ENCODE results near the gene RBM33. TPM values are rescaled to one million over a fixed set of nuclear protein-coding genes. Genes with fewer than 3 reads are reported as not detected.

Gene RBM33
- total and polyA plus RNA-seq, 2 of the 13 experiments (the other 11 are each of a cell fraction or from before 2014, with no cell fraction given): 12.4 to 28.9 TPM

DNA sequence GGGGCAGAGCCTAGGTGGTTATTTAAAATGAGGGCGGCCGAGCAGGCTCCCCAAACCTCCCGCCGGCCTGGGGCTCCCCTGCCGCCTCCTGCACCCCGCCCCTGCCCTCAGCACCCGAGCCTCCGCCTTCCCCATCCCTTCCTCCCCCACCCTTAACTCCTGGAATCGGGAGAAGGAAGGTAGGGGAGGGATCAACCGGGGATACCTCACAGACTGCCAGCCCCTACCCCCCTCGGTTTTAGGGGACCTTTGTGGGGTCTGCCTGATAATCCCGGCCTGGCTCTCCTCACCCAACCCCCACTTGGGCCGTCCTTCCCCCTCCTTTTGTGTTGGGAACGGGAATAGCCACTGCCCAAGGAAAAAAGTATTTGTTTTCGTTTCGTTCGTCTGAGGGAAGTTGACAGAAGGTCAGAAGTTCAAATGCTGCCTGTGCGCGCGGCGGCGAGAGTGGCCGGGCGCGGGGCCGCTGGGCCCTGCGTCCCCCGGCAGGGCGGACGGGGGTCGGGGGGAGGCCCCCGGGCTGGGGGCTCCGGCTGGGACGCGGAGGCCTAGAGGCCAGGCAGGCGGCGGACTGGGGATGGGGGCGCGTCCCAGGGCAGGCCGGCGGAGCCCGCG, 165.0 kb downstream of the RBM33 start (continued):
- TF ChIP-seq, protein P1, sequence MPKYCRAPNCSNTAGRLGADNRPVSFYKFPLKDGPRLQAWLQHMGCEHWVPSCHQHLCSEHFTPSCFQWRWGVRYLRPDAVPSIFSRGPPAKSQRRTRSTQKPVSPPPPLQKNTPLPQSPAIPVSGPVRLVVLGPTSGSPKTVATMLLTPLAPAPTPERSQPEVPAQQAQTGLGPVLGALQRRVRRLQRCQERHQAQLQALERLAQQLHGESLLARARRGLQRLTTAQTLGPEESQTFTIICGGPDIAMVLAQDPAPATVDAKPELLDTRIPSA (CRISPR knock-in tag; IDR thresholded peaks at IDR 0.05; ENCODE audit: borderline replicate concordance): no peak
- TF ChIP-seq ZNF431 (CRISPR knock-in tag; IDR thresholded peaks at IDR 0.05; ENCODE audit: borderline replicate concordance, low read depth): no peak
- peak; percentile 67; the same call in 1 of the 2 replicates for TF ChIP-seq NR2F6 (IDR thresholded peaks at IDR 0.05)
- peak; percentile 73 for TF ChIP-seq NR2F6 (CRISPR knock-in tag; IDR thresholded peaks at IDR 0.05)
- TF ChIP-seq ZFY (CRISPR knock-in tag; IDR thresholded peaks at IDR 0.05): no peak; the same call in 1 of the 2 replicates
- TF ChIP-seq ZNF562 (CRISPR knock-in tag; IDR thresholded peaks at IDR 0.05; ENCODE audit: borderline replicate concordance): no peak
- no peak for TF ChIP-seq ZSCAN31 (CRISPR knock-in tag; IDR thresholded peaks at IDR 0.05; ENCODE audit: low read depth)
- TF ChIP-seq, protein P2, sequence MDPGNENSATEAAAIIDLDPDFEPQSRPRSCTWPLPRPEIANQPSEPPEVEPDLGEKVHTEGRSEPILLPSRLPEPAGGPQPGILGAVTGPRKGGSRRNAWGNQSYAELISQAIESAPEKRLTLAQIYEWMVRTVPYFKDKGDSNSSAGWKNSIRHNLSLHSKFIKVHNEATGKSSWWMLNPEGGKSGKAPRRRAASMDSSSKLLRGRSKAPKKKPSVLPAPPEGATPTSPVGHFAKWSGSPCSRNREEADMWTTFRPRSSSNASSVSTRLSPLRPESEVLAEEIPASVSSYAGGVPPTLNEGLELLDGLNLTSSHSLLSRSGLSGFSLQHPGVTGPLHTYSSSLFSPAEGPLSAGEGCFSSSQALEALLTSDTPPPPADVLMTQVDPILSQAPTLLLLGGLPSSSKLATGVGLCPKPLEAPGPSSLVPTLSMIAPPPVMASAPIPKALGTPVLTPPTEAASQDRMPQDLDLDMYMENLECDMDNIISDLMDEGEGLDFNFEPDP (CRISPR knock-in tag; conservative IDR thresholded peaks at IDR 0.05): no peak
- no peak for TF ChIP-seq ZNF569 (CRISPR knock-in tag; IDR thresholded peaks at IDR 0.05; ENCODE audit: borderline replicate concordance)
- TF ChIP-seq ZNF564 (CRISPR knock-in tag; IDR thresholded peaks at IDR 0.05): 0 out of 2 replicates have a peak, but pooled peaks have one; percentile 25
- TF ChIP-seq, protein P3, sequence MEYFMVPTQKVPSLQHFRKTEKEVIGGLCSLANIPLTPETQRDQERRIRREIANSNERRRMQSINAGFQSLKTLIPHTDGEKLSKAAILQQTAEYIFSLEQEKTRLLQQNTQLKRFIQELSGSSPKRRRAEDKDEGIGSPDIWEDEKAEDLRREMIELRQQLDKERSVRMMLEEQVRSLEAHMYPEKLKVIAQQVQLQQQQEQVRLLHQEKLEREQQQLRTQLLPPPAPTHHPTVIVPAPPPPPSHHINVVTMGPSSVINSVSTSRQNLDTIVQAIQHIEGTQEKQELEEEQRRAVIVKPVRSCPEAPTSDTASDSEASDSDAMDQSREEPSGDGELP (IDR thresholded peaks at IDR 0.05; ENCODE audit: borderline replicate concordance, low read depth): no peak
- TF ChIP-seq CBX1 (IDR thresholded peaks at IDR 0.05; ENCODE audit: low read depth): no peak
- no peak for TF ChIP-seq CEBPG (CRISPR knock-in tag; IDR thresholded peaks at IDR 0.05)
- TF ChIP-seq RARA (CRISPR knock-in tag; IDR thresholded peaks at IDR 0.05): peak; percentile 86
- TF ChIP-seq, protein P4, sequence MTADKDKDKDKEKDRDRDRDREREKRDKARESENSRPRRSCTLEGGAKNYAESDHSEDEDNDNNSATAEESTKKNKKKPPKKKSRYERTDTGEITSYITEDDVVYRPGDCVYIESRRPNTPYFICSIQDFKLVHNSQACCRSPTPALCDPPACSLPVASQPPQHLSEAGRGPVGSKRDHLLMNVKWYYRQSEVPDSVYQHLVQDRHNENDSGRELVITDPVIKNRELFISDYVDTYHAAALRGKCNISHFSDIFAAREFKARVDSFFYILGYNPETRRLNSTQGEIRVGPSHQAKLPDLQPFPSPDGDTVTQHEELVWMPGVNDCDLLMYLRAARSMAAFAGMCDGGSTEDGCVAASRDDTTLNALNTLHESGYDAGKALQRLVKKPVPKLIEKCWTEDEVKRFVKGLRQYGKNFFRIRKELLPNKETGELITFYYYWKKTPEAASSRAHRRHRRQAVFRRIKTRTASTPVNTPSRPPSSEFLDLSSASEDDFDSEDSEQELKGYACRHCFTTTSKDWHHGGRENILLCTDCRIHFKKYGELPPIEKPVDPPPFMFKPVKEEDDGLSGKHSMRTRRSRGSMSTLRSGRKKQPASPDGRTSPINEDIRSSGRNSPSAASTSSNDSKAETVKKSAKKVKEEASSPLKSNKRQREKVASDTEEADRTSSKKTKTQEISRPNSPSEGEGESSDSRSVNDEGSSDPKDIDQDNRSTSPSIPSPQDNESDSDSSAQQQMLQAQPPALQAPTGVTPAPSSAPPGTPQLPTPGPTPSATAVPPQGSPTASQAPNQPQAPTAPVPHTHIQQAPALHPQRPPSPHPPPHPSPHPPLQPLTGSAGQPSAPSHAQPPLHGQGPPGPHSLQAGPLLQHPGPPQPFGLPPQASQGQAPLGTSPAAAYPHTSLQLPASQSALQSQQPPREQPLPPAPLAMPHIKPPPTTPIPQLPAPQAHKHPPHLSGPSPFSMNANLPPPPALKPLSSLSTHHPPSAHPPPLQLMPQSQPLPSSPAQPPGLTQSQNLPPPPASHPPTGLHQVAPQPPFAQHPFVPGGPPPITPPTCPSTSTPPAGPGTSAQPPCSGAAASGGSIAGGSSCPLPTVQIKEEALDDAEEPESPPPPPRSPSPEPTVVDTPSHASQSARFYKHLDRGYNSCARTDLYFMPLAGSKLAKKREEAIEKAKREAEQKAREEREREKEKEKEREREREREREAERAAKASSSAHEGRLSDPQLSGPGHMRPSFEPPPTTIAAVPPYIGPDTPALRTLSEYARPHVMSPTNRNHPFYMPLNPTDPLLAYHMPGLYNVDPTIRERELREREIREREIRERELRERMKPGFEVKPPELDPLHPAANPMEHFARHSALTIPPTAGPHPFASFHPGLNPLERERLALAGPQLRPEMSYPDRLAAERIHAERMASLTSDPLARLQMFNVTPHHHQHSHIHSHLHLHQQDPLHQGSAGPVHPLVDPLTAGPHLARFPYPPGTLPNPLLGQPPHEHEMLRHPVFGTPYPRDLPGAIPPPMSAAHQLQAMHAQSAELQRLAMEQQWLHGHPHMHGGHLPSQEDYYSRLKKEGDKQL (CRISPR knock-in tag; IDR thresholded peaks at IDR 0.05; ENCODE audit: low read depth): no peak
- no peak for TF ChIP-seq ZNF468 (CRISPR knock-in tag; IDR thresholded peaks at IDR 0.05)
- TF ChIP-seq ZNF138 (CRISPR knock-in tag; IDR thresholded peaks at IDR 0.05; ENCODE audit: low read depth): no peak
- TF ChIP-seq ZNF383 (CRISPR knock-in tag; IDR thresholded peaks at IDR 0.05; ENCODE audit: borderline replicate concordance): no peak
